HL-60 (cell line): Measurements from ENCODE around the gene RAB40B.

Experiments
- GABPA ChIP-seq: IDR thresholded peaks from 2 replicates; pipeline ENCODE4 v1.6.1; 2012; ENCODE audit warnings: low read depth
- POLR2AphosphoS5 ChIP-seq: IDR thresholded peaks from 2 replicates; pipeline ENCODE4 v1.6.1; 2012; ENCODE audit warnings: low read depth
- SPI1 ChIP-seq: IDR thresholded peaks from 2 replicates; pipeline ENCODE4 v1.6.1; 2012; ENCODE audit warnings: low read depth, mild to moderate bottlenecking, borderline replicate concordance
- TF ChIP-seq, protein P1 (sequence below): IDR thresholded peaks from one replicate; pipeline ENCODE4 v1.5.1; 2011; ENCODE audit warnings: low read length, control low read depth, inconsistent platforms; ENCODE audit not compliant: insufficient read depth

DNA sequence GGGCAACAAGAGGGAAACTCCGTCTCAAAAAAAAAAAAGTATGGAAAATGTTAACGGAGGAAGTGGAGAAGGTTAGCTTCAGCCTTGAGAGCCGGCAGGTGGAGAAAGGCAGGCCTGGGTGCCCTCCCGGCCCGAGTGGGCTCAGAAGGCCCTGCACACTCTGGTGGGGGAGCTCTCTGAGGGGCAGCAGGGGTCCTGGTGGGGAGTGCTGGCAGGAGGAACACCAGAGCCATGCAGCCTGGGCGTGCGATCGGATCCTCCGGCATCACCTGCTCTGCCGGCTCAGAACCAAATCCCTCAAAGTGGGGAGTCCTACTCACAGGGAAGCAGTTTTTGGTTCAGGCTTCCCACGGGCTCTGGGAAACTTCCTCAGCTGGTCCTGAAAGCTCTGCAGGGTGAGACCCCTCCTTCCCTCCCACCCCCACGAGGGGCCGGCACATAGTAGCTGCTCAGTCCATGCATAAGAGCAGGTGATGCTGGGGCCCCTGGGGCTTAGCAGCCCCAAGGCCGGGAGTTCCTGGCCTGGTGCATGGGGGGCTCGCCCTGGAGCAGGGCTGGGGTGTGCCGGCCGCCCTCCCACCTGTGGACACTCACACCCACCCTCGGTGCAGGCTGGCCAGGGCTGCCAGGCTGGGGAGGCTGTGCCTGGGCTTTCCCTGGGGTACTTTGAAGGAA lies 38.1 kb upstream of the RAB40B start:
- TF ChIP-seq, protein P1, sequence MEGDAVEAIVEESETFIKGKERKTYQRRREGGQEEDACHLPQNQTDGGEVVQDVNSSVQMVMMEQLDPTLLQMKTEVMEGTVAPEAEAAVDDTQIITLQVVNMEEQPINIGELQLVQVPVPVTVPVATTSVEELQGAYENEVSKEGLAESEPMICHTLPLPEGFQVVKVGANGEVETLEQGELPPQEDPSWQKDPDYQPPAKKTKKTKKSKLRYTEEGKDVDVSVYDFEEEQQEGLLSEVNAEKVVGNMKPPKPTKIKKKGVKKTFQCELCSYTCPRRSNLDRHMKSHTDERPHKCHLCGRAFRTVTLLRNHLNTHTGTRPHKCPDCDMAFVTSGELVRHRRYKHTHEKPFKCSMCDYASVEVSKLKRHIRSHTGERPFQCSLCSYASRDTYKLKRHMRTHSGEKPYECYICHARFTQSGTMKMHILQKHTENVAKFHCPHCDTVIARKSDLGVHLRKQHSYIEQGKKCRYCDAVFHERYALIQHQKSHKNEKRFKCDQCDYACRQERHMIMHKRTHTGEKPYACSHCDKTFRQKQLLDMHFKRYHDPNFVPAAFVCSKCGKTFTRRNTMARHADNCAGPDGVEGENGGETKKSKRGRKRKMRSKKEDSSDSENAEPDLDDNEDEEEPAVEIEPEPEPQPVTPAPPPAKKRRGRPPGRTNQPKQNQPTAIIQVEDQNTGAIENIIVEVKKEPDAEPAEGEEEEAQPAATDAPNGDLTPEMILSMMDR: no peak
- no peak for TF ChIP-seq SPI1
- no peak for TF ChIP-seq GABPA
- no peak for TF ChIP-seq POLR2AphosphoS5
